ENCODE results near the gene KRT40. TPM values are rescaled to one million over a fixed set of nuclear protein-coding genes. Genes with fewer than 3 reads are reported as not detected.

KRT40 gene
- total and polyA plus RNA-seq, 2 of the 8 experiments (the other 6 are each of a cell fraction or from before 2014, with no cell fraction given) = not detected

DNA sequence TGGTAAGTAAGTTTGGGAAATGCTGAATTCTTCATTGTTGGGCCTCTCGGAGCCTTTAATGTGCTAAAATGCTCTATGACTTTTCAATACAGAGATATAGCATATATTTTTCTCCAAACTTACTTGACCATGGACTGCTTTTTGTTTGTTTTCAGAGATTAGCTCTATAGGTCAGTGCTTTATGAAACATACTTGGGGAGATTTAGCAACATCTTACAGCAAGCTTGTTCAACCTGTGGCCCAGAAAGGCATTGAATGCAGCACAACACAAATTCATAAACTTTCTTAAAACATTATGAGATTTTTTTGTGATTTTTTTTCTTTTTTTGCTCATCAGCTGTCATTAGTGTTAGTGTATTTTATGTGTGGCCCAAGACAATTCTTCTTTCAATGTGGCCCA is 25.8 kb upstream of the KRT40 start (continued):
- no peak for TF ChIP-seq CHD7 (IDR thresholded peaks at IDR 0.05; ENCODE audit: insufficient replicate concordance, low read length)
- TF ChIP-seq SIX5 (IDR thresholded peaks at IDR 0.05; ENCODE audit: low read depth, low read length) = no peak
- no peak for TF ChIP-seq HDAC2 (IDR thresholded peaks at IDR 0.05; ENCODE audit: borderline replicate concordance in 1 of 2, low read depth in 2 of 2, low read length in 2 of 2)
- TF ChIP-seq SAP30 (IDR thresholded peaks at IDR 0.05; ENCODE audit: insufficient read depth, insufficient replicate concordance, low read length) = no peak
- TF ChIP-seq POLR2AphosphoS5 (IDR thresholded peaks at IDR 0.05; ENCODE audit: low read depth, low read length) = no peak
- no peak for TF ChIP-seq CHD1 (IDR thresholded peaks at IDR 0.05; ENCODE audit: low read depth, low read length)
- TF ChIP-seq MAFK (IDR thresholded peaks at IDR 0.05; ENCODE audit: low read depth, low read length) = no peak
- TF ChIP-seq EGR1 (IDR thresholded peaks at IDR 0.05; ENCODE audit: borderline replicate concordance, low read depth, low read length) = no peak
- no peak for TF ChIP-seq RNF2 (IDR thresholded peaks at IDR 0.05; ENCODE audit: borderline replicate concordance, low read depth, low read length, missing control alignments, poor library complexity, severe bottlenecking)

Data from H1 (cell line).